Trophoblast cell (in vitro differentiated cells and primary cell): ENCODE measurements around the gene ORC3.

ENCODE experiments used
- DNase-seq, 2 donors: peaks; one replicate each; pipeline ENCODE4 v3.0.0-alpha.2; 2016
- H2AFZ ChIP-seq: 2 replicates; pipeline ENCODE4 v1.6.1; 2013; ENCODE audit warnings: low read length, moderate library complexity, mild to moderate bottlenecking; ENCODE audit not compliant: insufficient read depth, poor library complexity
- H2AK5ac ChIP-seq: 2 replicates; pipeline ENCODE4 v1.6.1; 2013; ENCODE audit warnings: mild to moderate bottlenecking, low read length
- H2BK120ac ChIP-seq: 2 replicates; pipeline ENCODE4 v1.6.1; 2013; ENCODE audit warnings: low read length, mild to moderate bottlenecking, moderate library complexity; ENCODE audit not compliant: insufficient read depth, poor library complexity
- H2BK12ac ChIP-seq: 2 replicates; pipeline ENCODE4 v1.6.1; 2013; ENCODE audit warnings: mild to moderate bottlenecking, low read length, moderate library complexity
- H2BK5ac ChIP-seq: 2 replicates; pipeline ENCODE4 v1.6.1; 2013; ENCODE audit warnings: low read length, low read depth, moderate library complexity, mild to moderate bottlenecking; ENCODE audit not compliant: poor library complexity
- H3K14ac ChIP-seq: 2 replicates; pipeline ENCODE4 v1.6.1; 2013; ENCODE audit warnings: mild to moderate bottlenecking, low read length
- H3K18ac ChIP-seq: 2 replicates; pipeline ENCODE4 v1.6.1; 2013; ENCODE audit warnings: mild to moderate bottlenecking, low read length
- H3K23ac ChIP-seq: 2 replicates; pipeline ENCODE4 v1.6.1; 2013; ENCODE audit warnings: low read length
- H3K27ac ChIP-seq: 2 replicates; pipeline ENCODE4 v1.5.1; 2013; ENCODE audit warnings: low read depth, mild to moderate bottlenecking, inconsistent platforms, low read length, moderate library complexity
- H3K27me3 ChIP-seq: 2 replicates; pipeline ENCODE4 v1.6.1; 2013; ENCODE audit warnings: inconsistent platforms, mild to moderate bottlenecking, low read length, moderate library complexity; ENCODE audit not compliant: insufficient read depth
- H3K36me3 ChIP-seq, 2 experiments: 1 replicate in 1 of 2; 2 replicates in 1 of 2; pipeline ENCODE4 v1.6.1; 2013; ENCODE audit warnings: low read length in 2 of 2, mild to moderate bottlenecking in 2 of 2, moderate library complexity in 1 of 2; ENCODE audit not compliant: insufficient read depth in 2 of 2, control insufficient read depth in 1 of 2
- H3K4ac ChIP-seq: 2 replicates; pipeline ENCODE4 v1.6.1; 2013; ENCODE audit warnings: low read depth, mild to moderate bottlenecking, low read length, moderate library complexity
- H3K4me1 ChIP-seq, 2 experiments: 1 replicate in 1 of 2; 2 replicates in 1 of 2; pipeline ENCODE4 v1.6.1; 2013; ENCODE audit warnings: low read length in 2 of 2, mild to moderate bottlenecking in 2 of 2, moderate library complexity in 1 of 2; ENCODE audit not compliant: insufficient read depth in 2 of 2, control insufficient read depth in 1 of 2
- H3K4me2 ChIP-seq: 2 replicates; pipeline ENCODE4 v1.6.1; 2013; ENCODE audit warnings: inconsistent platforms, mild to moderate bottlenecking, low read length, moderate library complexity
- H3K4me3 ChIP-seq: 2 replicates; pipeline ENCODE4 v1.5.1; 2013; ENCODE audit warnings: mild to moderate bottlenecking, low read depth, low read length, inconsistent platforms
- H3K79me1 ChIP-seq: one replicate; pipeline ENCODE4 v1.6.1; 2013; ENCODE audit warnings: low read length
- H3K79me2 ChIP-seq: 2 replicates; pipeline ENCODE4 v1.6.1; 2013; ENCODE audit warnings: low read length, mild to moderate bottlenecking; ENCODE audit not compliant: control insufficient read depth, insufficient read depth, poor library complexity
- H3K9ac ChIP-seq: 2 replicates; pipeline ENCODE4 v1.6.1; 2013; ENCODE audit warnings: mild to moderate bottlenecking, low read length
- H3K9me3 ChIP-seq: 2 replicates; pipeline ENCODE4 v1.6.1; 2013; ENCODE audit warnings: low read depth, mild to moderate bottlenecking, control low read depth, inconsistent platforms, low read length; ENCODE audit not compliant: insufficient read depth
- H4K12ac ChIP-seq: 2 replicates; pipeline ENCODE4 v1.6.1; 2013; ENCODE audit warnings: low read depth, mild to moderate bottlenecking, low read length, moderate library complexity
- H4K8ac ChIP-seq: 2 replicates; pipeline ENCODE4 v1.6.1; 2013; ENCODE audit warnings: low read depth, mild to moderate bottlenecking, low read length, moderate library complexity
- H4K91ac ChIP-seq: one replicate; pipeline ENCODE4 v1.6.1; 2013; ENCODE audit warnings: low read depth, mild to moderate bottlenecking, low read length, moderate library complexity
- WGBS: extraction: QIAGEN DNeasy Blood & Tissue Kit; methylation state at CpG from one replicate; pipeline ENCODE4 v1.1.7; 2013; ENCODE audit warnings: missing lambda C conversion rate; ENCODE audit not compliant: insufficient read length, insufficient coverage; ENCODE audit errors: extremely low coverage; 5-methylcytosine and 5-hydroxymethylcytosine counted together

The ORC3 gene

GRCh38 chr6:87628424-87628823 is 38.5 kb downstream of the ORC3 start:
- no peak for DNase-seq
- no peak overlapping the region for H4K8ac ChIP-seq

GRCh38 chr6:87628881-87629280 is 38.9 kb downstream of the ORC3 start:
- H3K27ac ChIP-seq, result no peak overlapping the region
- no peak overlapping the region for H3K14ac ChIP-seq
- no peak overlapping the region for H3K4ac ChIP-seq
- H3K9me3 ChIP-seq, result no peaks in the 10 kb centered on the region
- no peaks in the 10 kb centered on the region for H3K79me1 ChIP-seq
- no peak overlapping the region for H3K9ac ChIP-seq
- H4K8ac ChIP-seq, result no peak overlapping the region
- no peak overlapping the region for H3K4me2 ChIP-seq
- no peaks in the 10 kb centered on the region for H3K27me3 ChIP-seq
- no peak overlapping the region for H3K18ac ChIP-seq
- no peak overlapping the region for H4K12ac ChIP-seq
- H3K79me2 ChIP-seq, result no peaks in the 10 kb centered on the region
- H3K36me3 ChIP-seq, result peaks cover 1 to 6% of the 10 kb centered on the region in 2 experiments
- H2BK120ac ChIP-seq, result no peak overlapping the region
- DNase-seq, result no peak
- H3K4me1 ChIP-seq, result no peaks in the 10 kb centered on the region
- no peak overlapping the region for H4K91ac ChIP-seq
- H2AK5ac ChIP-seq, result no peak overlapping the region
- H2BK12ac ChIP-seq, result no peak overlapping the region
- H3K23ac ChIP-seq, result no peak overlapping the region
- no peak overlapping the region for H2AFZ ChIP-seq
- H3K4me3 ChIP-seq, result no peak overlapping the region
- no peak overlapping the region for H2BK5ac ChIP-seq

More at GRCh38 chr6:87628424-87628823, 38.5 kb downstream of the ORC3 start:
- no peaks in the 10 kb centered on the region for H3K4me1 ChIP-seq
- no peak overlapping the region for H2AFZ ChIP-seq
- H3K4me3 ChIP-seq, result no peak overlapping the region
- no peaks in the 10 kb centered on the region for H3K79me2 ChIP-seq
- no peak overlapping the region for H3K14ac ChIP-seq
- H3K27me3 ChIP-seq, result no peaks in the 10 kb centered on the region
- no peak overlapping the region for H3K23ac ChIP-seq
- no peak overlapping the region for H3K4ac ChIP-seq
- H3K79me1 ChIP-seq, result no peaks in the 10 kb centered on the region
- WGBS, result no CpG with 5 or more reads among the region's 2 CpGs
- no peak overlapping the region for H3K9ac ChIP-seq
- no peak overlapping the region for H2BK120ac ChIP-seq
- H3K36me3 ChIP-seq, result peaks cover 1 to 6% of the 10 kb centered on the region in 2 experiments
- no peak overlapping the region for H4K91ac ChIP-seq
- no peak overlapping the region for H2AK5ac ChIP-seq
- no peaks in the 10 kb centered on the region for H3K9me3 ChIP-seq
- H2BK12ac ChIP-seq, result no peak overlapping the region
- H3K18ac ChIP-seq, result no peak overlapping the region
- H2BK5ac ChIP-seq, result no peak overlapping the region
- no peak overlapping the region for H3K4me2 ChIP-seq
- H4K12ac ChIP-seq, result no peak overlapping the region
- no peak overlapping the region for H3K27ac ChIP-seq

- no CpG with 5 or more reads among the region's 1 CpG for WGBS
- Histone ChIP-seq H3K79me1 (no peaks in the 10 kb centered on the region), H3K4ac (no peak overlapping the region), H2BK12ac (no peak overlapping the region), H3K4me1 (no peaks in the 10 kb centered on the region), H4K91ac (no peak overlapping the region), H4K12ac (no peak overlapping the region), H3K18ac (no peak overlapping the region), H3K4me3 (no peak overlapping the region), H3K79me2 (no peaks in the 10 kb centered on the region), H3K27me3 (no peaks in the 10 kb centered on the region), H2AK5ac (no peak overlapping the region), H4K8ac (no peak overlapping the region), H2BK5ac (no peak overlapping the region), H3K4me2 (no peak overlapping the region), H3K23ac (no peak overlapping the region), H3K27ac (no peak overlapping the region), H2BK120ac (no peak overlapping the region), H3K9ac (no peak overlapping the region), H3K14ac (no peak overlapping the region), H2AFZ (no peak overlapping the region), H3K9me3 (no peaks in the 10 kb centered on the region), H3K36me3 (peaks cover 2 to 6% of the 10 kb centered on the region in 2 experiments)
- DNase-seq, result no peak
Observed at GRCh38 chr6:87630746-87631145, 40.8 kb downstream of the ORC3 start.

- Histone ChIP-seq H2BK12ac (no peak overlapping the region), H2AK5ac (no peak overlapping the region), H4K8ac (no peak overlapping the region), H3K36me3 (peaks cover 4 to 6% of the 10 kb centered on the region in 2 experiments), H4K12ac (no peak overlapping the region), H3K9ac (no peak overlapping the region), H2BK120ac (no peak overlapping the region), H2AFZ (no peak overlapping the region), H3K4me1 (no peaks in the 10 kb centered on the region), H3K79me2 (no peaks in the 10 kb centered on the region), H3K4ac (no peak overlapping the region), H3K14ac (no peak overlapping the region), H3K27ac (no peak overlapping the region), H3K4me3 (no peak overlapping the region), H3K23ac (no peak overlapping the region), H4K91ac (no peak overlapping the region), H3K79me1 (no peaks in the 10 kb centered on the region), H3K9me3 (no peaks in the 10 kb centered on the region), H3K18ac (no peak overlapping the region), H3K4me2 (no peak overlapping the region), H2BK5ac (no peak overlapping the region), H3K27me3 (no peaks in the 10 kb centered on the region)
- WGBS, result no CpG with 5 or more reads among the region's 3 CpGs
- no peak for DNase-seq
Observed at GRCh38 chr6:87633851-87634250, 43.9 kb downstream of the ORC3 start.
